Heart right ventricle (tissue), 16 donors: ENCODE measurements around the gene PARN. TPM values are rescaled to one million over a fixed set of nuclear protein-coding genes. Genes with fewer than 3 reads are reported as not detected.

Experiments
- ATAC-seq, 8 donors: fragments of 200-7000 bp; cut with Tn5 transposase; one replicate each; pipeline ENCODE4 v1.9.1; 2020; ENCODE audit warnings: mild to moderate bottlenecking in 8 of 8, moderate library complexity in 8 of 8, moderate number of reproducible peaks in 1 of 8
- DNase-seq, 2 donors: peaks; one replicate each; pipeline ENCODE4 v3.0.0-alpha.2; 2020
- H3K27ac ChIP-seq, 10 donors: fragments of 200-600 bp; sonication (generic) in 2 of 10; one replicate each; pipeline versions ENCODE4 v1.5.0 to v1.8.0; 2020 to 2022; ENCODE audit warnings: mild to moderate bottlenecking in 3 of 10
- H3K27me3 ChIP-seq, 7 donors: fragments of 200-600 bp; one replicate each; pipeline ENCODE4 v1.8.0; 2021 to 2022; ENCODE audit warnings: mild to moderate bottlenecking in 2 of 7
- H3K36me3 ChIP-seq, 9 donors: fragments of 200-600 bp; sonication (generic) in 1 of 9; one replicate each; pipeline versions ENCODE4 v1.5.0 to v1.8.0; 2020 to 2022; ENCODE audit warnings: mild to moderate bottlenecking in 2 of 9
- H3K4me1 ChIP-seq, 9 donors: fragments of 200-600 bp; sonication (generic) in 1 of 9; one replicate each; pipeline versions ENCODE4 v1.5.0 to v1.8.0; 2020 to 2022; ENCODE audit warnings: mild to moderate bottlenecking in 4 of 9
- H3K4me3 ChIP-seq, 10 donors: fragments of 200-600 bp; sonication (generic) in 2 of 10; one replicate each; pipeline versions ENCODE4 v1.5.0 to v1.8.0; 2020 to 2022; ENCODE audit warnings: mild to moderate bottlenecking in 7 of 10, moderate library complexity in 2 of 10
- H3K9me3 ChIP-seq, 11 donors: fragments of 200-600 bp in 10 of 11; sonication (generic) in 2 of 11; one replicate each; pipeline versions ENCODE4 v1.5.0 to v1.8.0; 2013 to 2022; ENCODE audit warnings: mild to moderate bottlenecking in 2 of 11, control low read depth in 1 of 11, moderate library complexity in 1 of 11
- CTCF ChIP-seq, 9 donors: fragments of 200-600 bp; sonication (generic) in 2 of 9; IDR thresholded peaks; one replicate each; pipeline versions ENCODE4 v1.5.0 to v1.8.0; 2021 to 2022; ENCODE audit warnings: antibody characterized with exemption in 9 of 9, mild to moderate bottlenecking in 5 of 9, moderate library complexity in 1 of 9
- WGBS, 2 donors: extraction: QIAGEN DNeasy Blood & Tissue Kit; methylation state at CpG; one replicate each; pipeline ENCODE4 v1.1.7; 2013; ENCODE audit warnings: inconsistent platforms in 1 of 2; 5-methylcytosine and 5-hydroxymethylcytosine counted together
- intact Hi-C, 10 donors: fragments of 100-400 bp; cut with DNase I; formaldehyde crosslinking; loops; one replicate each; pipeline versions ENCODE4 v1.11.1 to v1.14.2; 2022
- polyA plus RNA-seq, 2 donors: library from polyadenylated mRNA; stranded (reverse); fragments of 200-250 nt; gene quantifications; one replicate each; pipeline ENCODE4 v1.2.3, GENCODE V29; 2013
- total RNA-seq, 10 donors: library from RNA; stranded (reverse); fragmentation: NEBNext Ultra II Directional in 3 of 10; extraction: Animal tissue kit (Norgen Biotek cat#: 25700) in 3 of 10; gene quantifications; one replicate each; pipeline versions ENCODE4 v1.2.1 to v1.2.4, GENCODE V29; 2021 to 2023
- donor health status: Arrhythmogenic right ventricular cardiomyopathy.
- donor health status: ischemic (EF 13 %, LVEDD 7.1; RV severe dilation, severe dysfunction).
- donor health status: healthy with polysubstance abuse.
- donor health status: DM: no; HTN: yes; CAD: no.
- donor health status: DM: no; HTN: no; CAD: no.
- donor health status: ischemic (EF 25% LVEDD 6.9; RV normal size, moderate dysfunction).
- donor health status: ischemic (EF 25% LVEDD 5.7; RV mildly dilated, moderate dysfunction).
- donor health status: healthy.
- donor health status: DM: yes; HTN: yes; CAD: no.
- donor health status: Ischemic cardiomyopathy.
- donor health status: ischemic (EF 35%, LVEDD 5.7; RV mildly dilated, moderate dysfunction).
- donor health status: nonischemic (EF 11% LVEDD 7.7; RV severe dilation, severe dysfunction).
- donor health status: DM: yes; HTN: yes; CAD: no.
- donor health status: PGD.
- donor health status: ischemic (EF 29% LVEDD 5.4; RV normal size, mild dysfunction).
- donor health status: nonischemic (EF 23%, LVEDD 6.1; RV moderate dilation, normal function).

Gene PARN
- total and polyA plus RNA-seq, 12 donors, result 7.0 to 25.3 (median 22.8) TPM

GRCh38 chr16:14531101-14531500, 99.0 kb downstream of the PARN start:
- H3K27ac ChIP-seq, result no peak overlapping the region
- no peak overlapping the region for H3K4me3 ChIP-seq
- H3K27me3 ChIP-seq, result no peaks in the 10 kb centered on the region
- WGBS, 2 donors, result 95 to 97% methylated on average over 3 of the region's 3 CpGs
- no peaks in the 10 kb centered on the region for H3K9me3 ChIP-seq
- DNase-seq (no peak), ATAC-seq (no peak)
- peaks cover 0 to 26% (median 11%) of the 10 kb centered on the region in 9 donors for H3K4me1 ChIP-seq
- intact Hi-C loops, result loop anchor here in 1 of 10 donors (10.0 kb wide), 1 partner anchor 64 kb away; no protein-coding TSS in a partner anchor
- peaks cover 0 to 8% (median 0%) of the 10 kb centered on the region in 9 donors for H3K36me3 ChIP-seq
- TF ChIP-seq CTCF (IDR thresholded peaks at IDR 0.05), result no peak

- peak in 1 of 8 donors; percentile 53 for ATAC-seq
- TF ChIP-seq CTCF (IDR thresholded peaks at IDR 0.05), result no peak
- no peak for DNase-seq
- Histone ChIP-seq H3K9me3 (no peaks in the 10 kb centered on the region), H3K4me1 (peaks cover 0 to 26% (median 11%) of the 10 kb centered on the region in 9 donors), H3K36me3 (peaks cover 0 to 8% (median 0%) of the 10 kb centered on the region in 9 donors), H3K4me3 (no peak overlapping the region), H3K27me3 (no peaks in the 10 kb centered on the region), H3K27ac (no peak overlapping the region)
- WGBS, 2 donors, result 88 to 97% methylated on average over 2 of the region's 2 CpGs
- intact Hi-C loops, result loop anchor here in 1 of 10 donors (10.0 kb wide), 1 partner anchor 65 kb away; no protein-coding TSS in a partner anchor
These were observed 100.0 kb downstream of the PARN start for GRCh38 chr16:14530046-14530445.

GRCh38 chr16:14529010-14529669, 100.9 kb downstream of the PARN start:
- Histone ChIP-seq H3K27me3 (no peaks in the 10 kb centered on the region), H3K4me3 (peak overlapping the region in 7 of 10 donors; percentile 22 to 38 (median 24)), H3K36me3 (peaks cover 0 to 8% (median 0%) of the 10 kb centered on the region in 9 donors), H3K4me1 (peaks cover 0 to 26% (median 11%) of the 10 kb centered on the region in 9 donors), H3K27ac (peak overlapping the region in 6 of 10 donors; percentile 28 to 68 (median 53)), H3K9me3 (no peaks in the 10 kb centered on the region)
- DNase-seq (peak; percentile 55 to 81), ATAC-seq (peak; percentile 79 to 90 (median 85))
- 22 to 23% methylated on average over 11 of the region's 11 CpGs for WGBS, 2 donors
- intact Hi-C loops, result loop anchor here (1.0 to 10.0 kb wide), 12 partner anchors 64 to 607 kb away; partner anchors contain the start of gene ERCC4 (in 8 of the 10)
- peak; percentile 53 to 88 (median 76) for TF ChIP-seq CTCF (IDR thresholded peaks at IDR 0.05)

- intact Hi-C loops, result loop anchor here (1.0 to 10.0 kb wide), 12 partner anchors 64 to 606 kb away; partner anchors contain the start of gene ERCC4 (in 8 of the 10)
- DNase-seq (no peak), ATAC-seq (peak in 2 of 8 donors; percentile 7 to 28)
- peak overlapping the region in 2 of 10 donors; percentile 68 to 71 for H3K27ac ChIP-seq
- no peak overlapping the region for H3K4me3 ChIP-seq
- H3K4me1 ChIP-seq, result peaks cover 0 to 26% (median 11%) of the 10 kb centered on the region in 9 donors
- H3K9me3 ChIP-seq, result no peaks in the 10 kb centered on the region
- WGBS, 2 donors, result 93 to 96% methylated on average over 4 of the region's 4 CpGs
- TF ChIP-seq CTCF (IDR thresholded peaks at IDR 0.05), result no peak
- H3K27me3 ChIP-seq, result no peaks in the 10 kb centered on the region
- H3K36me3 ChIP-seq, result peaks cover 0 to 8% (median 0%) of the 10 kb centered on the region in 9 donors
These were observed 101.8 kb downstream of the PARN start for GRCh38 chr16:14528306-14528705.
